Smooth muscle cell (in vitro differentiated cells): ENCODE data around the gene JPH2. TPM values are rescaled to one million over a fixed set of nuclear protein-coding genes. Genes with fewer than 3 reads are reported as not detected.

Source experiments
- DNase-seq: peaks from one replicate; lab custom pipeline; 2025; ENCODE audit not compliant: unreplicated experiment; lab: John Stamatoyannopoulos, UW
- H2AFZ ChIP-seq: fragments of 200-600 bp; sonication (generic); 2 replicates; pipeline ENCODE4 v1.6.0; 2016; ENCODE audit warnings: antibody characterized with exemption, low read depth, mild to moderate bottlenecking
- H3F3A ChIP-seq: fragments of 200-600 bp; sonication (generic); 2 replicates; pipeline ENCODE4 v1.6.0; 2017; ENCODE audit warnings: antibody characterized with exemption, low read depth
- H3K27ac ChIP-seq: fragments of 200-600 bp; sonication (generic); 2 replicates; pipeline ENCODE4 v1.5.1; 2016; ENCODE audit warnings: low read depth, mild to moderate bottlenecking
- H3K27me3 ChIP-seq: fragments of 200-600 bp; sonication (generic); 2 replicates; pipeline ENCODE4 v1.6.1; 2016; ENCODE audit warnings: low read depth, mild to moderate bottlenecking
- H3K36me3 ChIP-seq: fragments of 200-600 bp; sonication (generic); 2 replicates; pipeline ENCODE4 v1.5.1; 2016; ENCODE audit warnings: low read depth
- H3K4me1 ChIP-seq: fragments of 200-600 bp; sonication (generic); 2 replicates; pipeline ENCODE4 v1.5.1; 2016; ENCODE audit warnings: low read depth
- H3K4me2 ChIP-seq: fragments of 200-600 bp; sonication (generic); 2 replicates; pipeline ENCODE4 v1.6.0; 2016; ENCODE audit warnings: mild to moderate bottlenecking
- H3K4me3 ChIP-seq: fragments of 200-600 bp; sonication (generic); 2 replicates; pipeline ENCODE4 v1.5.1; 2016; ENCODE audit warnings: mild to moderate bottlenecking
- H3K79me2 ChIP-seq: fragments of 200-600 bp; sonication (generic); 2 replicates; pipeline ENCODE4 v1.6.0; 2016; ENCODE audit warnings: low read depth, mild to moderate bottlenecking
- H3K9ac ChIP-seq: fragments of 200-600 bp; sonication (generic); 2 replicates; pipeline ENCODE4 v1.6.0; 2016; ENCODE audit warnings: low read depth
- H3K9me3 ChIP-seq: fragments of 200-600 bp; sonication (generic); replicated peaks from 2 replicates; pipeline ENCODE4 v1.5.1; 2016; ENCODE audit warnings: low read depth
- H4K20me1 ChIP-seq: fragments of 200-600 bp; sonication (generic); 2 replicates; pipeline ENCODE4 v1.6.0; 2016; ENCODE audit warnings: low read depth
- WGBS: methylation state at CpG from one replicate; pipeline ENCODE4 v1.1.7; 2016; ENCODE audit warnings: low lambda C conversion rate; 5-methylcytosine and 5-hydroxymethylcytosine counted together
- polyA plus RNA-seq: library from polyadenylated mRNA; unstranded; fragments of >200 nt; fragmentation: Nextera tagmentation; extraction: Ambion mirVana; gene quantifications from 2 replicates; pipeline ENCODE4 v1.2.1, GENCODE V29; 2016
- total RNA-seq: library from RNA; depleted of rRNA; stranded (reverse); fragments of >200 nt; gene quantifications from 2 replicates; pipeline ENCODE4 v1.2.3, GENCODE V29; 2014
- TF ChIP-seq, protein P1 (sequence below): fragments of 200-600 bp; sonication (generic); IDR thresholded peaks from 2 replicates; pipeline ENCODE4 v1.5.1; 2017; ENCODE audit warnings: borderline replicate concordance, mild to moderate bottlenecking, antibody characterized with exemption; ENCODE audit not compliant: insufficient read depth, poor library complexity, severe bottlenecking

The JPH2 gene
- total and polyA plus RNA-seq, 2 experiments from 2014 or later: 4.4 to 6.0 TPM

DNA sequence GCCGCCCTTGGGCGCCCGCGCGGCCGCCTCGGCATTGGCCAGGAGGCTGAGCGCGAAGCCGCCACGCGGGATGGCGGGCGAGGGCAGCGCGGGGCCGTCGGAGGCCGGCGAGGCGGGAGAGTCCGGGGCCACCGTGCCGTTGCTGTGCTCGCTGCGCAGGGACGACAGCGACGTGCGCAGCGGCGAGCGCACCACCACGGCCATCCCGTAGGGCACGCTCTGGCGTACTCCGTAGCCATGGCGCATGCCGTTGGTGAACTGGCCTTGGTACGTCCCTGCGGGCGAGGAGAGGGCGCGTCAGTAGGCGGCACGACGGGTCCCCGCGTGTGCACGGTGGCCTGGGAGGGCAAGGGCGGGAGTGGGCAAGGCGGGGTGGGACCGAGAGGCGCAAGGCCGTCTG lies 26.9 kb downstream of the JPH2 start:
- Histone ChIP-seq H3F3A (no peaks in the 10 kb centered on the region), H3K4me2 (no peak overlapping the region), H3K9me3 (no peaks in the 10 kb centered on the region), H3K79me2 (no peaks in the 10 kb centered on the region), H4K20me1 (no peaks in the 10 kb centered on the region), H2AFZ (no peak overlapping the region), H3K27ac (no peak overlapping the region), H3K4me1 (no peaks in the 10 kb centered on the region), H3K9ac (no peak overlapping the region), H3K4me3 (no peak overlapping the region), H3K36me3 (no peaks in the 10 kb centered on the region), H3K27me3 (no peaks in the 10 kb centered on the region)
- no peak for DNase-seq
- TF ChIP-seq, protein P1, sequence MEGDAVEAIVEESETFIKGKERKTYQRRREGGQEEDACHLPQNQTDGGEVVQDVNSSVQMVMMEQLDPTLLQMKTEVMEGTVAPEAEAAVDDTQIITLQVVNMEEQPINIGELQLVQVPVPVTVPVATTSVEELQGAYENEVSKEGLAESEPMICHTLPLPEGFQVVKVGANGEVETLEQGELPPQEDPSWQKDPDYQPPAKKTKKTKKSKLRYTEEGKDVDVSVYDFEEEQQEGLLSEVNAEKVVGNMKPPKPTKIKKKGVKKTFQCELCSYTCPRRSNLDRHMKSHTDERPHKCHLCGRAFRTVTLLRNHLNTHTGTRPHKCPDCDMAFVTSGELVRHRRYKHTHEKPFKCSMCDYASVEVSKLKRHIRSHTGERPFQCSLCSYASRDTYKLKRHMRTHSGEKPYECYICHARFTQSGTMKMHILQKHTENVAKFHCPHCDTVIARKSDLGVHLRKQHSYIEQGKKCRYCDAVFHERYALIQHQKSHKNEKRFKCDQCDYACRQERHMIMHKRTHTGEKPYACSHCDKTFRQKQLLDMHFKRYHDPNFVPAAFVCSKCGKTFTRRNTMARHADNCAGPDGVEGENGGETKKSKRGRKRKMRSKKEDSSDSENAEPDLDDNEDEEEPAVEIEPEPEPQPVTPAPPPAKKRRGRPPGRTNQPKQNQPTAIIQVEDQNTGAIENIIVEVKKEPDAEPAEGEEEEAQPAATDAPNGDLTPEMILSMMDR: no peak
- WGBS: 97% methylated on average over 56 of the region's 56 CpGs

DNA sequence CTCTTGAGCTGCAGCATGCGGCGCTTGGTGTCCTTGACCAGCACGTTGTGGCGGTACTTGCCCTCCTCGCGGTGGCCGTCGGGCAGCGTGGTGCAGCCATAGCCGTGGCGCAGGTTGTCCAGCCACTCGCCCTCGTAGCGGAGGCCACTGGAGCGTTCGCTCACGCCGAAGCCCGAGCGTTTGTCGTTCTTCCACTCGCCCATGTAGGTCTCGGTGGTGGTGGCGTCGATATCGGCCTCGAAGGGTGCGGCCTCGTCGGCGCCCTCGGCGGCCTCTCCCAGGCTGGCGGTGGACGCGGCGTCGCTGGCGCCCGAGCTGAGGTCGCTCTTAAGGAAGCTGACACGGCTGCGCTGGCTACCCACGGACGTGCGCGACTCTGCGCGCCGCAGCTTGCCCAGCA lies 27.3 kb downstream of the JPH2 start:
- Histone ChIP-seq H3K4me3 (no peak overlapping the region), H3K9me3 (no peaks in the 10 kb centered on the region), H3K79me2 (no peaks in the 10 kb centered on the region), H2AFZ (no peak overlapping the region), H3K4me2 (no peak overlapping the region), H3K27ac (no peak overlapping the region), H3K4me1 (no peaks in the 10 kb centered on the region), H3K9ac (no peak overlapping the region), H3K36me3 (no peaks in the 10 kb centered on the region), H3F3A (no peaks in the 10 kb centered on the region), H3K27me3 (no peaks in the 10 kb centered on the region), H4K20me1 (no peaks in the 10 kb centered on the region)
- 98% methylated on average over 43 of the region's 50 CpGs for WGBS
- no peak for DNase-seq
- TF ChIP-seq, protein P1: no peak

DNA sequence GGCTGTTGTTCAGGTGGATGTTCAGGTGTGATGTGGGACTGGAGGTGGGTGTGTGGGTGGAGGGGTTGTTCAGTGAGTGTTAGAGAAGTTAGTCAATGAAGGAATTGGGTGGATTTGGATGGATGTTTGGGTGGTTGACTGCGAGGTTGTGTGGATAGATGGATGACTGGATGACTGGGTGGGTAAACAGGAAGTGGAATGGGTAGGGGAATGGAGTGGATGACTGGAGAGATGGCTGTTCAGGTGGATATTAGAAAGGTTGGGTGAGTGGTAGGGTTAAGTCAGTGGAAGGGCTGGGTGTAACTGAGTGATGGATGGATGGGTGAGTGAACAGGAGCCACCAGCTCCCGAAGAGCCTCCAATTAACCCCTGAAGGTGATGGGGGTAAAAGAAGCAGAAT lies 27.9 kb downstream of the JPH2 start:
- 100% methylated on average over 2 of the region's 2 CpGs for WGBS
- H4K20me1 ChIP-seq: no peaks in the 10 kb centered on the region
- no peak overlapping the region for H3K4me2 ChIP-seq
- TF ChIP-seq, protein P1: no peak
- H3K36me3 ChIP-seq: no peaks in the 10 kb centered on the region
- no peak for DNase-seq
- H2AFZ ChIP-seq: no peak overlapping the region
- no peaks in the 10 kb centered on the region for H3K9me3 ChIP-seq
- H3K4me3 ChIP-seq: no peak overlapping the region
- H3K9ac ChIP-seq: no peak overlapping the region
- no peaks in the 10 kb centered on the region for H3K27me3 ChIP-seq
- peaks cover under 1% of the 10 kb centered on the region for H3K4me1 ChIP-seq
- no peaks in the 10 kb centered on the region for H3K79me2 ChIP-seq
- H3K27ac ChIP-seq: no peak overlapping the region
- H3F3A ChIP-seq: no peaks in the 10 kb centered on the region

DNA sequence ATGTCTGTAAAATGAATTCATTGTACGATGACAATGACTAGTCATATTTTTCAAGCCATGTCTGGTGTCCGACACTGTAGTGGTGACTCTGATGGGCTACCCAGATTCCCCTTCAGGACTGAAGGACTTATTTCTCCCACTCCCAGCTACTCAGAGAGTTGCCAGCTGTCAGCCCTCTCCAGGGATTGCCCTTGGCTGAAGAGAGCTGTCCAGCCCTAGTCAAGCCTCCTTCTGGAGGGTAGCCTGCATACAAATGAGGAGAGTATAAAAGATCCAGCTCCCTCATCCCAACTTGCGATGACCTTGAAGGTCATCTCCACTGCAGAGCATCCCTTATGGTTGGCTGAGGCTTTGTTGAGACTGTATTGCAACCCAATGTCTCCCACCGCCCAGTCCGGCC lies 29.9 kb downstream of the JPH2 start:
- H3K4me3 ChIP-seq: no peak overlapping the region
- no peak for DNase-seq
- H3K27me3 ChIP-seq: no peaks in the 10 kb centered on the region
- TF ChIP-seq, protein P1: no peak
- H3K27ac ChIP-seq: no peak overlapping the region
- H3K79me2 ChIP-seq: no peaks in the 10 kb centered on the region
- no peak overlapping the region for H3K4me2 ChIP-seq
- WGBS: 96% methylated on average over 5 of the region's 5 CpGs
- H3K9me3 ChIP-seq: no peaks in the 10 kb centered on the region
- H3K36me3 ChIP-seq: no peaks in the 10 kb centered on the region
- H3F3A ChIP-seq: no peaks in the 10 kb centered on the region
- peaks cover 3% of the 10 kb centered on the region for H3K4me1 ChIP-seq
- no peak overlapping the region for H2AFZ ChIP-seq
- H3K9ac ChIP-seq: no peak overlapping the region
- H4K20me1 ChIP-seq: no peaks in the 10 kb centered on the region
